Hepatocyte (in vitro differentiated cells): ENCODE measurements around the gene IL1RAPL1.

ENCODE experiments used
- CTCF ChIP-seq: fragments of 200-600 bp; sonication (generic); IDR thresholded peaks from 2 replicates; pipeline ENCODE4 v1.5.1; 2016; ENCODE audit warnings: antibody characterized with exemption, mild to moderate bottlenecking; ENCODE audit not compliant: poor library complexity
- EZH2phosphoT487 ChIP-seq: fragments of 200-600 bp; sonication (generic); IDR thresholded peaks from one replicate; pipeline ENCODE4 v1.6.1; 2018; ENCODE audit warnings: antibody characterized with exemption, mild to moderate bottlenecking, low read depth, moderate library complexity; ENCODE audit not compliant: unreplicated experiment, severe bottlenecking

- TF ChIP-seq CTCF (no peak), EZH2phosphoT487 (no peak)
Measured at GRCh38 chrX:29648161-29648560, 1060.9 kb downstream of the IL1RAPL1 start.
